Testis (tissue), 3 donors: Measurements from ENCODE around the gene TCEA2. TPM values are rescaled to one million over a fixed set of nuclear protein-coding genes. Genes with fewer than 3 reads are reported as not detected.

Source experiments
- DNase-seq: peaks from one replicate; pipeline ENCODE4 v3.0.0-alpha.2; 2019
- H3K27ac ChIP-seq, 2 donors: fragments of 200-600 bp; sonication (generic); one replicate each; pipeline ENCODE4 v1.5.1; 2019
- H3K27me3 ChIP-seq: fragments of 200-600 bp; sonication (generic); one replicate; pipeline ENCODE4 v1.5.1; 2019
- H3K36me3 ChIP-seq: fragments of 200-600 bp; sonication (generic); one replicate; pipeline ENCODE4 v1.5.1; 2017; ENCODE audit warnings: low read depth; ENCODE audit errors: missing control alignments
- H3K4me1 ChIP-seq: fragments of 200-600 bp; sonication (generic); one replicate; pipeline ENCODE4 v1.5.1; 2019
- H3K4me3 ChIP-seq, 2 donors: fragments of 200-600 bp; sonication (generic); one replicate each; pipeline ENCODE4 v1.5.1; 2017 to 2019
- H3K9me3 ChIP-seq: fragments of 200-600 bp; sonication (generic); one replicate; pipeline ENCODE4 v1.5.1; 2017
- CTCF ChIP-seq, 3 experiments: fragments of 450-650 bp in 2 of 3; fragments of 200-600 bp in 1 of 3; sonication (generic) in 1 of 3; IDR thresholded peaks; one replicate each; pipeline ENCODE4 v1.5.1; 2016 to 2019; ENCODE audit warnings: antibody characterized with exemption in 3 of 3, mild to moderate bottlenecking in 2 of 3, moderate library complexity in 1 of 3
- POLR2A ChIP-seq: fragments of 450-650 bp; IDR thresholded peaks from one replicate; pipeline ENCODE4 v1.6.1; 2017; ENCODE audit warnings: antibody characterized with exemption, mild to moderate bottlenecking, moderate library complexity
- WGBS, 2 donors: methylation state at CpG; one replicate each; pipeline ENCODE4 v1.1.5; 2018; 5-methylcytosine and 5-hydroxymethylcytosine counted together
- intact Hi-C: fragments of 100-400 bp; cut with DNase I; formaldehyde crosslinking; loops from one replicate; pipeline ENCODE4 v1.15.1; 2023; ENCODE audit warnings: low total_unique reads
- polyA plus RNA-seq: library from polyadenylated mRNA; stranded (reverse); fragments of 350-450 nt; fragmentation: Illumina TruSeq; extraction: RNeasy Lipid Tissue Mini Kit (QIAGEN cat#74804); gene quantifications from one replicate; pipeline ENCODE4 v1.2.3, GENCODE V29; 2014; ENCODE audit warnings: low read depth, low replicate concordance; ENCODE audit not compliant: insufficient read depth
- total RNA-seq, 2 donors: library from RNA; depleted of rRNA; stranded (reverse); fragments of >200 nt; gene quantifications; one replicate each; pipeline ENCODE4 v1.2.3, GENCODE V29; 2016

TCEA2 gene
- total and polyA plus RNA-seq, 3 donors from 2014 or later = 94.5 to 171 (median 126) TPM

- intact Hi-C loops = no loop called here
- Histone ChIP-seq H3K4me3 (no peak overlapping the region), H3K9me3 (no peaks in the 10 kb centered on the region), H3K27me3 (no peaks in the 10 kb centered on the region), H3K27ac (no peak overlapping the region), H3K4me1 (no peaks in the 10 kb centered on the region), H3K36me3 (no peaks in the 10 kb centered on the region)
- TF ChIP-seq POLR2A (no peak), CTCF (IDR thresholded peaks at IDR 0.05) (no peak)
- peak; percentile 7 for DNase-seq
- 87 to 92% methylated on average over 11 to 13 of the region's 13 CpGs for WGBS, 2 donors
These were observed 50.9 kb downstream of the TCEA2 start for GRCh38 chr20:64113796-64114355.

GRCh38 chr20:64114356-64114971, 51.5 kb downstream of the TCEA2 start:
- intact Hi-C loops = no loop called here
- TF ChIP-seq POLR2A (no peak), CTCF (IDR thresholded peaks at IDR 0.05) (no peak)
- no peak overlapping the region for H3K27ac ChIP-seq
- no peaks in the 10 kb centered on the region for H3K36me3 ChIP-seq
- DNase-seq = peak; percentile 11
- H3K4me3 ChIP-seq = no peak overlapping the region
- no peaks in the 10 kb centered on the region for H3K4me1 ChIP-seq
- no peaks in the 10 kb centered on the region for H3K27me3 ChIP-seq
- 85 to 89% methylated on average over 13 to 14 of the region's 14 CpGs for WGBS, 2 donors
- H3K9me3 ChIP-seq = no peaks in the 10 kb centered on the region

- Histone ChIP-seq H3K27ac (no peak overlapping the region), H3K27me3 (no peaks in the 10 kb centered on the region), H3K4me1 (no peaks in the 10 kb centered on the region), H3K9me3 (no peaks in the 10 kb centered on the region), H3K4me3 (no peak overlapping the region), H3K36me3 (no peaks in the 10 kb centered on the region)
- WGBS, 2 donors = 79 to 81% methylated on average over 6 to 14 of the region's 14 CpGs
- DNase-seq = no peak
- TF ChIP-seq POLR2A (no peak), CTCF (IDR thresholded peaks at IDR 0.05) (no peak)
- intact Hi-C loops = no loop called here
These were observed 52.3 kb downstream of the TCEA2 start for GRCh38 chr20:64115171-64115911.

DNA sequence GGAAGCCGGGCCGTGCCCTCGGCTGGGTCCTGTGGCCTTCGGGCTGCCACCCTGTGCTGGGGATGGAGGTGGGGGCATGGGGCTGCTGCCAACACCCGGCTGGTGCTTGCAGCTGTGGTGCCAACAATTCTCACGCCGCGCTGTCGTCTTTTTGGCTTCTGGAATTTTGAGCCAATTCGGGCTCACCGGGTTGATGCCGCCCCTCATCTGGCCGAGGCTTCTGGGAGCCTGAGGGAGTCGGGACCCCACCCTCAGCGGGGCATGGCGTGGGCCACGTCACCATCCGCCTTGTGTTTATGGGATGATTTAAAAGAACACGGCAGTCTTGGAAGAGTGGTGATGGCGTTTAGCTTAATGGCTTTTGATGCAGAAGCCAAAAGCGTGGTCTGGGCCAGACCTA, 53.0 kb downstream of the TCEA2 start:
- peak; percentile 10 for DNase-seq

More for the DNA sequence above, 53.0 kb downstream of the TCEA2 start:
- no peak for TF ChIP-seq CTCF (IDR thresholded peaks at IDR 0.05)
- no peak for TF ChIP-seq POLR2A
- Histone ChIP-seq H3K36me3 (no peaks in the 10 kb centered on the region), H3K27ac (no peak overlapping the region), H3K4me3 (no peak overlapping the region), H3K4me1 (no peaks in the 10 kb centered on the region), H3K9me3 (no peaks in the 10 kb centered on the region), H3K27me3 (no peaks in the 10 kb centered on the region)
- intact Hi-C loops = no loop called here
- 87 to 89% methylated on average over 17 to 21 of the region's 21 CpGs for WGBS, 2 donors
